ENCODE measurements around the gene SRSF3.

Gene SRSF3

DNA sequence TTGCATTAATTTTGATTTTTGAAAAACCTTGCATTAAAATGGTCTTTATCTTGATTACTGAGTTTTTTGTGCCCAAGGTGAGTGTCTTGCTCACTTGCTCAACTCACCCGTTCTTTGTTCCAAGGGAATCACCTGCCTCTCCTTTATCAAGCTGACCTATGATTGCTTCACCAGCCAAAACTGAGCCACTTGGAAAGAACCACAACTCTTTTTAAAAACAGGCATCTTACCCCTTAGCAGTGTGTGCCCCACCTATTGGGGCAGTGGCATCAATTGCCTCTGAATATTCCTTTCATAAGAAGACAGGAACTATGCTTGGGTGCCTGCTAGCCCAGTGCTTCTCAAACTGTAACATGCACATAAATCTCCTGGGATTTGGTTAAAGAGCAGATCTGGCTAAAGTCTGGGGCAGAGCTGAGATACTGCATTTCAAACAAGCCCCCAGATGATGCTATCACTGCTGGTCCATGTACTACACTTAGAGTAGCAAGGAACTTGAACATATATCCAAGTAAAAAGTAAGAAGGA, 43.6 kb upstream of the SRSF3 start:
- DNase-seq (ENCODE audit: low read depth) = no peak
- TF ChIP-seq, protein P1, sequence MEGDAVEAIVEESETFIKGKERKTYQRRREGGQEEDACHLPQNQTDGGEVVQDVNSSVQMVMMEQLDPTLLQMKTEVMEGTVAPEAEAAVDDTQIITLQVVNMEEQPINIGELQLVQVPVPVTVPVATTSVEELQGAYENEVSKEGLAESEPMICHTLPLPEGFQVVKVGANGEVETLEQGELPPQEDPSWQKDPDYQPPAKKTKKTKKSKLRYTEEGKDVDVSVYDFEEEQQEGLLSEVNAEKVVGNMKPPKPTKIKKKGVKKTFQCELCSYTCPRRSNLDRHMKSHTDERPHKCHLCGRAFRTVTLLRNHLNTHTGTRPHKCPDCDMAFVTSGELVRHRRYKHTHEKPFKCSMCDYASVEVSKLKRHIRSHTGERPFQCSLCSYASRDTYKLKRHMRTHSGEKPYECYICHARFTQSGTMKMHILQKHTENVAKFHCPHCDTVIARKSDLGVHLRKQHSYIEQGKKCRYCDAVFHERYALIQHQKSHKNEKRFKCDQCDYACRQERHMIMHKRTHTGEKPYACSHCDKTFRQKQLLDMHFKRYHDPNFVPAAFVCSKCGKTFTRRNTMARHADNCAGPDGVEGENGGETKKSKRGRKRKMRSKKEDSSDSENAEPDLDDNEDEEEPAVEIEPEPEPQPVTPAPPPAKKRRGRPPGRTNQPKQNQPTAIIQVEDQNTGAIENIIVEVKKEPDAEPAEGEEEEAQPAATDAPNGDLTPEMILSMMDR (conservative IDR thresholded peaks at IDR 0.05; ENCODE audit: low read length) = no peak
- H3K4me3 ChIP-seq (ENCODE audit: low read length) = no peak overlapping the region

DNA sequence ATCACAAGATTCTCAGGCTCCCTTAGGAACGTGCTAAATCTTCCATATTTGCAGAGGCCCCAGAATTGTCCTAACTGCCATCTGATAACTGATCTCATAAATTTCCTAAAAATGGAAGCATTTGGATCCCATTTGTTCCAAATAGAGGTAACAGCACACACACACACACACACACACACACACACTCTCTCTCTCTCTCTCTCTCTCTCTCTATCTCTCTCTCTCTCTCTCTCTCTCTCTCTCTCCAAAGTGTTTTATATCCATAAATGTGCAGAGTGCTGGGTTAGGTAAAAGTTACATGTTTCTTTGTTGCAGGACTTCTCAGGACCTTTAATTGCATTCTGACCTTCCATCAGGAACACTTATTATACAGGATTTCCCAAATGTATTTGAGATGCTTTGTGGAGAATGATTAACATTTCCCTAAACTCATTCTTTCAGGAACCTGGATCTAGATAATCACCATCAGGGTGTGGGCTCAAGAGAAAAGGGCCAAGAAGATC, 38.4 kb upstream of the SRSF3 start:
- no peak overlapping the region for H3K4me3 ChIP-seq (ENCODE audit: low read length)
- TF ChIP-seq, protein P1 (conservative IDR thresholded peaks at IDR 0.05; ENCODE audit: low read length) = no peak
- no peak for DNase-seq (ENCODE audit: low read depth)

DNA sequence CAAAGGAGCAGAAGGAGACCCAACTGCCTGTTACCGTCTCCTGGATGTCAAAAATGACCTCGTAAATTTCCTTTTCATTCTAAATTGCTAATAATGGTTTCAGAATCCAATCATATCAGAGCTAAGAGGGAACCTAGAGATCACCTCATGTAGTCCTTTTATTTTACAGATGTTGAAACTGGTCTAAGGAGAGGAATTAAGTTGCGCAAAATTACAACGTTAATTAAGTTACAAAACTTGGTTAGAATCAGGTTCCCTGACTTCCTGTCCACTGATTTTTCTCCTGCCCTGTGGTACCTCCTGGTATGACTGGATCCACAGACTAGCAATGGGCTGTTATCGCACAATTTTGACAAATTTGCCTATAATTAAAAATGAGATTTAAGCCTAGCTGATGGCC, 37.9 kb upstream of the SRSF3 start:
- H3K4me3 ChIP-seq (ENCODE audit: low read length) = no peak overlapping the region
- DNase-seq (ENCODE audit: low read depth) = no peak
- TF ChIP-seq, protein P1 (conservative IDR thresholded peaks at IDR 0.05; ENCODE audit: low read length) = no peak

DNA sequence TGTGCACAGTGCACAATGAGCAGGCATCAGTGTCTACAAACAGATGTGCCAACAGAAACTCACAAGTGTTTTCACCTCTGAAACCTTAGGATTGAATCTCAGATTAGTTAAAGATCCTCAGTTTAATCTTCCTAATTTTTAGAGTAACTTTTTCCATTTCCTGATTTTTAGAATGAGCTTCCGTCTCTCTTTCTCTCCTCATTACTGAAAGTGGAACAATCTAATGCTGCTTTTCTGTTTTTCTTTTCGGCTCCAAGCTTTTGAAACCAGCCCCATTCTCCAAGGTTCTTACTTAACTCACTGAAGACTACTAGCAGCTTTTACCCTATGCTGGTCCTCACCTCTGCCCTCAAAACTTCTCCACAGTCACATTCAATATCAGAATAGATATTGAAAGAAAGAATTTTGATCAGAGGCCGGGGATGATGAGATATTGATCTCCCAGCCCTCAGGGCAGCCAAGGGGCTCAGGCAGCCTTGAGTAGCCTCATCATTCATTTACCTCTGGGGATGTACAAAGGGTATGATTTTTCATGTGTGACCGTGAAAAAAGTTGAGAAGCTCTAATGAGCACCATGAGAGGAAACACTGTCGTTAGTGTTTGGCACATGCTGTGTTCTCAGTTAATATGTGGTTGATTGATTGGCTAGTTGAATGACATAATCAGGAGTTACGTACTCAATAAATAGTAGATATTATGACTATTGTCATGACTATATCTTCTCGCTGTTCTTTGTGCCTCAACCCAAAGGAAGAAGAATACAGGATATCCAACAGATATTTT, 35.0 kb upstream of the SRSF3 start:
- no peak overlapping the region for H3K4me3 ChIP-seq (ENCODE audit: low read length)
- no peak for DNase-seq (ENCODE audit: low read depth)
- TF ChIP-seq, protein P1 (conservative IDR thresholded peaks at IDR 0.05; ENCODE audit: low read length) = no peak

DNA sequence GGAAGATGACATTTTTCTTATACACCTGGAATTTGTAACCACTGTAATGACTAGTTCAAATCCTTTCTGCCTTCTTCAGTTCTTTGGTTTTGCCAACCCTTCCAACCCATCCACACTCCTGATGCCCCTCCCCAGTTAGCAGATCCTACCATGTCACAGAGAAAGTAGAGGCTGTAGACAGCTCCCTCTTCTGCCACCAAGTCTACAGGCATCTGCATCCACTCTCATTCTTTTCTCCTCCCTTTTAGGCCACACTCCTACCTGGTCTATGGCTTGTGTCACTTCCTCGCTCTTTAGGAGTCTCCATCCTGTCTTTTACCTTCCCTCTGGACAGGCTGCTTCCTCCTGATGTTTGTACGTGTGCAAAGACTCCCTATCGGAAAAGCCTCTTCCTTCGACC, 33.3 kb upstream of the SRSF3 start:
- DNase-seq (ENCODE audit: low read depth) = no peak
- H3K4me3 ChIP-seq (ENCODE audit: low read length) = no peak overlapping the region

DNA sequence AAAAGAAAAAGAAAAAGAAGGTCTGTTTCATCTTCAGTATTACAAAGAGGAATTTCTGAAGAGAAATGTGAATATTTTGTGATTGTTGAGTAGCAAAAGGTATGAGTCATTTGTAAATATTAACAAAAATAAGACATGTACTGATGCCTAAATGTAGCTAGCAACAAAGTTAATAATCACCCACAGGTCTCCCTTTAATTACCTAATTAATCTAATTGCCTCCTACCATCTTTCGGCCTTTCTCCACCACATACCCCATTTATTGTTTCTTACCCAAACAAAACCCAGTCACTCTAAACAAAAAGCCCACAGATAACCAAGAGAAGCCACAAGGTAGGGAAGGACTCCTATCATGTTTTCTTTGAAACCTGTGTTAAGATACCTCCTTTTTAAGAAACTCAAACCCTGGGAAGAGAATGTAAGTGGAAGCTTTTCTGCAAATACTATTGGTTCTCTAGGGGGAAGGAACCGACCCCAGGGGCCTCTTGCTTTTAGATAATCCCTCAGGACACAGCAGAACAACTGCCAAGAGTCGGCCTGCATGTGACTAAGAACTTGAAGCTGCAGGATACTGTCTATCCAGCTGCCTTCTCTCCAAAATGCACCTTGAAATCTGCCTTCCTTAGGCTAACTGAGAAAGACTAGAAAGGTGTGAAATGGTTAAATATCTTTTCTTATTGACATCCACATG, 30.8 kb upstream of the SRSF3 start:
- DNase-seq (ENCODE audit: low read depth) = no peak
- TF ChIP-seq, protein P1 (conservative IDR thresholded peaks at IDR 0.05; ENCODE audit: low read length) = no peak

More for the DNA sequence above, 33.3 kb upstream of the SRSF3 start:
- TF ChIP-seq, protein P1 (conservative IDR thresholded peaks at IDR 0.05; ENCODE audit: low read length) = no peak

More for the DNA sequence above, 30.8 kb upstream of the SRSF3 start:
- no peak overlapping the region for H3K4me3 ChIP-seq (ENCODE audit: low read length)

All from AG10803 (cell line).